Hepatocyte (in vitro differentiated cells): Measurements from ENCODE around the gene USP37. TPM values are rescaled to one million over a fixed set of nuclear protein-coding genes. Genes with fewer than 3 reads are reported as not detected.

ENCODE experiments used
- DNase-seq: peaks from one replicate; pipeline ENCODE4 v3.0.0-alpha.2; 2016; ENCODE audit warnings: low spot score
- H2AFZ ChIP-seq: fragments of 200-600 bp; sonication (generic); 2 replicates; pipeline ENCODE4 v1.6.0; 2016; ENCODE audit warnings: antibody characterized with exemption, mild to moderate bottlenecking
- H3K27ac ChIP-seq: fragments of 200-600 bp; sonication (generic); 2 replicates; pipeline ENCODE4 v1.5.1; 2016; ENCODE audit warnings: mild to moderate bottlenecking
- H3K27me3 ChIP-seq: fragments of 200-600 bp; sonication (generic); 2 replicates; pipeline ENCODE4 v1.6.1; 2016
- H3K36me3 ChIP-seq: fragments of 200-600 bp; sonication (generic); replicated peaks from 2 replicates; pipeline ENCODE4 v1.5.1; 2016; ENCODE audit warnings: low read depth; ENCODE audit not compliant: insufficient read depth
- H3K4me1 ChIP-seq: fragments of 200-600 bp; sonication (generic); 2 replicates; pipeline ENCODE4 v1.5.1; 2016; ENCODE audit warnings: mild to moderate bottlenecking, moderate library complexity; ENCODE audit not compliant: insufficient read depth
- H3K4me2 ChIP-seq: fragments of 200-600 bp; sonication (generic); 2 replicates; pipeline ENCODE4 v1.6.0; 2016
- H3K4me3 ChIP-seq: fragments of 200-600 bp; sonication (generic); 2 replicates; pipeline ENCODE4 v1.5.1; 2016; ENCODE audit warnings: mild to moderate bottlenecking
- H3K79me2 ChIP-seq: fragments of 200-600 bp; sonication (generic); 2 replicates; pipeline ENCODE4 v1.6.0; 2017; ENCODE audit warnings: mild to moderate bottlenecking
- H3K9me2 ChIP-seq: fragments of 200-600 bp; sonication (generic); replicated peaks from 2 replicates; pipeline ENCODE4 v1.6.0; 2017; ENCODE audit warnings: mild to moderate bottlenecking; ENCODE audit not compliant: insufficient read depth
- H3K9me3 ChIP-seq: fragments of 200-600 bp; sonication (generic); 2 replicates; pipeline ENCODE4 v1.5.1; 2016; ENCODE audit warnings: low read depth, mild to moderate bottlenecking
- H4K20me1 ChIP-seq: fragments of 200-600 bp; sonication (generic); 2 replicates; pipeline ENCODE4 v1.6.0; 2016; ENCODE audit warnings: mild to moderate bottlenecking; ENCODE audit not compliant: insufficient read depth, poor library complexity, severe bottlenecking
- CTCF ChIP-seq: fragments of 200-600 bp; sonication (generic); IDR thresholded peaks from 2 replicates; pipeline ENCODE4 v1.5.1; 2016; ENCODE audit warnings: antibody characterized with exemption, mild to moderate bottlenecking; ENCODE audit not compliant: poor library complexity
- EZH2 ChIP-seq: fragments of 200-600 bp; sonication (generic); IDR thresholded peaks from 2 replicates; pipeline ENCODE4 v1.6.1; 2016; ENCODE audit warnings: antibody characterized with exemption, mild to moderate bottlenecking, borderline replicate concordance
- EZH2phosphoT487 ChIP-seq: fragments of 200-600 bp; sonication (generic); IDR thresholded peaks from one replicate; pipeline ENCODE4 v1.6.1; 2018; ENCODE audit warnings: antibody characterized with exemption, mild to moderate bottlenecking, low read depth, moderate library complexity; ENCODE audit not compliant: unreplicated experiment, severe bottlenecking
- WGBS: methylation state at CpG from one replicate; pipeline ENCODE4 v1.1.6; 2016; ENCODE audit warnings: low lambda C conversion rate; ENCODE audit errors: missing lambda C conversion rate; 5-methylcytosine and 5-hydroxymethylcytosine counted together
- polyA plus RNA-seq: library from polyadenylated mRNA; unstranded; fragments of >200 nt; fragmentation: Nextera tagmentation; extraction: Ambion mirVana; gene quantifications from 2 replicates; pipeline ENCODE4 v1.2.1, GENCODE V29; 2016
- total RNA-seq: library from RNA; depleted of rRNA; stranded (reverse); fragments of >200 nt; gene quantifications from 2 replicates; pipeline ENCODE4 v1.2.3, GENCODE V29; 2014

The USP37 gene
- total and polyA plus RNA-seq, 2 experiments from 2014 or later = 5.7 to 10.2 TPM

- 98% methylated on average over 8 of the region's 8 CpGs for WGBS
- H3K9me2 ChIP-seq = no peaks in the 10 kb centered on the region
Measured at GRCh38 chr2:218432676-218433365, 135.3 kb downstream of the USP37 start.

GRCh38 chr2:218431878-218432277 is 136.3 kb downstream of the USP37 start:
- WGBS = 92% methylated on average over 10 of the region's 10 CpGs
- no peak overlapping the region for H3K4me3 ChIP-seq
- no peaks in the 10 kb centered on the region for H4K20me1 ChIP-seq
- DNase-seq = no peak
- H3K79me2 ChIP-seq = no peaks in the 10 kb centered on the region
- no peak overlapping the region for H3K4me2 ChIP-seq
- H3K9me3 ChIP-seq = no peaks in the 10 kb centered on the region
- no peak overlapping the region for H3K27ac ChIP-seq
- no peaks in the 10 kb centered on the region for H3K4me1 ChIP-seq
- H3K27me3 ChIP-seq = no peaks in the 10 kb centered on the region
- H3K9me2 ChIP-seq = no peaks in the 10 kb centered on the region
- no peaks in the 10 kb centered on the region for H3K36me3 ChIP-seq
- H2AFZ ChIP-seq = no peak overlapping the region
- TF ChIP-seq EZH2 (no peak), EZH2phosphoT487 (no peak), CTCF (no peak)

More at GRCh38 chr2:218432676-218433365, 135.3 kb downstream of the USP37 start:
- Histone ChIP-seq H3K27me3 (no peaks in the 10 kb centered on the region), H3K27ac (no peak overlapping the region), H3K79me2 (no peaks in the 10 kb centered on the region), H4K20me1 (no peaks in the 10 kb centered on the region), H3K36me3 (no peaks in the 10 kb centered on the region), H3K4me2 (no peak overlapping the region), H2AFZ (no peak overlapping the region), H3K4me1 (no peaks in the 10 kb centered on the region), H3K4me3 (no peak overlapping the region), H3K9me3 (no peaks in the 10 kb centered on the region)
- TF ChIP-seq EZH2 (no peak), EZH2phosphoT487 (no peak)
- DNase-seq = no peak

- Histone ChIP-seq H2AFZ (no peak overlapping the region), H3K36me3 (no peaks in the 10 kb centered on the region)
- 96% methylated on average over 9 of the region's 11 CpGs for WGBS
Measured at GRCh38 chr2:218430721-218431120, 137.4 kb downstream of the USP37 start.

More at GRCh38 chr2:218430721-218431120, 137.4 kb downstream of the USP37 start:
- TF ChIP-seq CTCF = no peak
- no peak overlapping the region for H3K4me3 ChIP-seq
- DNase-seq = no peak
- no peaks in the 10 kb centered on the region for H3K27me3 ChIP-seq
- no peaks in the 10 kb centered on the region for H4K20me1 ChIP-seq
- H3K4me2 ChIP-seq = no peak overlapping the region
- no peaks in the 10 kb centered on the region for H3K9me2 ChIP-seq
- no peaks in the 10 kb centered on the region for H3K79me2 ChIP-seq
- H3K9me3 ChIP-seq = no peaks in the 10 kb centered on the region
- H3K27ac ChIP-seq = no peak overlapping the region
- no peaks in the 10 kb centered on the region for H3K4me1 ChIP-seq
